Fibroblast of lung (primary cell): ENCODE results near the gene CBFA2T3.

ENCODE experiments used
- CTCF ChIP-seq, 2 donors: IDR thresholded peaks in 1 of 2; conservative IDR thresholded peaks in 1 of 2; 1 replicate in 1 of 2; 2 replicates in 1 of 2; pipeline ENCODE4 v1.5.1; 2011 to 2012; ENCODE audit warnings: low read length in 2 of 2, control low read depth in 1 of 2, inconsistent platforms in 1 of 2, low read depth in 1 of 2, mild to moderate bottlenecking in 1 of 2
- EZH2 ChIP-seq: IDR thresholded peaks from 2 replicates; pipeline ENCODE4 v1.5.1; 2012; ENCODE audit warnings: low read length, control low read depth, mild to moderate bottlenecking; ENCODE audit errors: missing control alignments

- TF ChIP-seq CTCF (conservative IDR thresholded peaks at IDR 0.05 in 1 of 2, IDR thresholded peaks at IDR 0.05 in 1 of 2; ENCODE audit: low read depth in 1 of 2, low read length in 2 of 2) (no peak), EZH2 (no peak)
Measured at GRCh38 chr16:88993166-88993761, 16.3 kb upstream of the CBFA2T3 start.
